GM15510 (cell line): Measurements from ENCODE around the gene ANKK1.

Source experiments
- POLR2A ChIP-seq: IDR thresholded peaks from 3 replicates; pipeline ENCODE4 v1.6.1; 2011; ENCODE audit warnings: borderline replicate concordance; ENCODE audit not compliant: insufficient read length; ENCODE audit errors: extremely low read depth

Gene ANKK1

DNA sequence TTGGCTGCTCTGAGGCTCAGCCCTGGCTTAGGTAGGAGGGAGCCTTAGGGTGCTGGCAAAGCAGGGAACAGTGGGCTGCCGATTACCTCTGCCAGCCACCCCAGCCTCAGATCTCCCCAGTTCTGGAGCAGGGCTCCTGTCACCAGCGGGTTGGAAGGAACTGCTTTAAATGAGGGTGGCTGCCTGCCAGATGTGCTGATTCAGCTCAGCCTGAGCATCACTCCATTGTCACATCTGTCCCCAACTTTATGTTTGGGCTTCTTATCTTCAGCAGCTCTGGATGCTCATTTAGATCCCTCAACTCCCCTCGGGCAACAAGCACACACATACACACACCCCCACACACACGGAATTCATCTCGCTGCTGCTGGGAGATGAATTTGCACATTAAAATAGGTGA is 16.9 kb upstream of the ANKK1 start:
- no peak for TF ChIP-seq POLR2A

DNA sequence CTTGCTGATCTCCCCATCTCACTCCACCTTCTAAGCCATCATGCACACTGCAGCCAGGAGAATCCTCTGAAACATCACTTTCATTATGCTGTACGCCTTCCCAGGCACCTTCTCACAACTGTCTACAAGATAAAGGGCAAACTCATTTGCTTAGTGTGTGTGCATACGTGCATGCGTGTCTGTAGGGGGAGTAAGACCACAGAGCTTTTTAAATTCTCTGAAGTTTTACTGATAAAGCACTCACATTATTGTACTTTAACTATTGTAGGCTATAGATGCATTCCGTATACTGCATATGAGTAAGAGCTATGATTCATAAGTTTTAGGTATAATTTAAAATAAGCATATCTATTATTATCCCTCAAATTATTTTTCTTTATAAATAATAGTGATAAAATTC is 15.3 kb upstream of the ANKK1 start:
- no peak for TF ChIP-seq POLR2A

DNA sequence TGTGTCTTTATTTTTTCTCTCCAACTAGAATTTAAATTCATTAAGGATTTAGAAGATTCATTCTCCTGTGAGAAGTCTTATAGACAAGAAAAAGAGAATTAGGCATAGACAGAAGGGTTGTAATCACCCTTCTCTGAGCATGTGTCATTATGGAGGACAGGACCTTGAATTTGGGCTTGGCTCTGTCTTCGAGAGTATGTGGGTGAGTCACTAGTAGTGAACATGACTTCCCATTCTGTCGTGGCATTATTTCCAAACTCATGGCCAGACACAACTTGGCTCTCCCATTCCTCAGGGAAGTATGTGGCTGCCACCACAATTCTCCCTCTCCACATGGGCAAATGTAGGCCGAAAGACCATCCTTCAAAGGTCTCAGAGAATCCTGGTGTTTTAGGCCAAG is 14.3 kb upstream of the ANKK1 start:
- TF ChIP-seq POLR2A: no peak

DNA sequence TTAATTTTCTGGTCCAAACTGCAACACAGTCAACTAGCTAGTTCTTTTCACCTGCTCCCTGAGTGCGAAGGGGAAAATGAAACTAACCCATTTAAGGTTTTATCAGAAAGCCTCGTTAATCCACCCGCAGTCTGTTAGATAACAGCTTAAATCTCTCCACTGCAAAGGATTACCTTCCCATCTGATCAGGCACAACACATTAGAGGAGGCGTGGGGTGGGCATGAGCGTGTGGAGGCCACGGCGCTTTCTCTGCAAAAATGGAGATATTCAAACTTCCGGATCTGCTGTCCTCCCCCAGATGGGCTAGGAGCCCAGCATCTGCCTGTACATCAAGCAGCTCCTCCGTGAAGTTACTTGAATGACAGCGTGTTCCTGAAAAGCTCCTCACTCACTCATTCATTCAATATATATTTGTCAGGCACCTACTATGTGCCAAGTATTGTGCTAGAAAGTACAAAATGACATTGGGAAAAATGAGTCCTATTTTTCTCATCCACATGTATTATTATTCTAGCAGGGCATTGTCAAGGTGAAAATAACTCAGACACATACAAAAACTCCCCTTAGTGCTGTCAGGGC is 13.5 kb upstream of the ANKK1 start:
- TF ChIP-seq POLR2A: no peak

DNA sequence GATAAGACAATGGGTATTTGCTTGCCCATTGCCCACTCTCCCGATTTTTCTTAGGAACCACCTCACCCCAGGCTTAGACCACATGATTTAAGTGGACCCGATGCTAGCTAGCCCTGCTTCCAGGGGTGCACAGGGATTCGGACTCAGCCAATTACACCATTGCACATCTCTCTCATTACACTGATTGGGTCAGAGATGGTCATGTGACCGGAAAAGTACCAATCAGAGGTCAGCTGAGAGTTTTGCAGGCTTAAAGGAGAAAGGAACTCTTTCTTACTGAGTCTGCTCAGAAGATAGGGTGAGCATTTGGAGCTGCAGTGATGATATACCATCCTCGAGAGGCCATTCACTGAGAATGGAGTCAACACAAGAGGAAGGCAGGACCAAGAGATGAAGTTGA is 12.2 kb upstream of the ANKK1 start:
- TF ChIP-seq POLR2A: no peak

DNA sequence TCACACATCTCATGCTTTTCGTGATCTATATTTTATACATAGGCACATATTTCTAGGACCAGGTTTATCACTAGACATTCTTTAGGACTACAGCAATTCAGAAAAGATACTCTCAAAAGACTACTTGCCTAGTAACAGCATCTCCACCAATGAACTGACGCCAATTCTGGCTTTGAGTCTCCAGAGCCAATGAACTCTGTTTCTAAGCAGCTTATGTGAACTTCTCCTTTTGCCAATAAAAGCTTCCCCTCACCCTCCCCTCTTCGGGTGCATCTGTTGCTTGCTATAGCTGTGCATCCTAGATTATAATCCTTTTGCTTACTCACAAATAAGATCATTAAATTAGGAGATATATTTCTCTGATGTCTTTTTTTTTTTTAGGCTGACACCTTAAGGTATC is 11.4 kb upstream of the ANKK1 start:
- no peak for TF ChIP-seq POLR2A

DNA sequence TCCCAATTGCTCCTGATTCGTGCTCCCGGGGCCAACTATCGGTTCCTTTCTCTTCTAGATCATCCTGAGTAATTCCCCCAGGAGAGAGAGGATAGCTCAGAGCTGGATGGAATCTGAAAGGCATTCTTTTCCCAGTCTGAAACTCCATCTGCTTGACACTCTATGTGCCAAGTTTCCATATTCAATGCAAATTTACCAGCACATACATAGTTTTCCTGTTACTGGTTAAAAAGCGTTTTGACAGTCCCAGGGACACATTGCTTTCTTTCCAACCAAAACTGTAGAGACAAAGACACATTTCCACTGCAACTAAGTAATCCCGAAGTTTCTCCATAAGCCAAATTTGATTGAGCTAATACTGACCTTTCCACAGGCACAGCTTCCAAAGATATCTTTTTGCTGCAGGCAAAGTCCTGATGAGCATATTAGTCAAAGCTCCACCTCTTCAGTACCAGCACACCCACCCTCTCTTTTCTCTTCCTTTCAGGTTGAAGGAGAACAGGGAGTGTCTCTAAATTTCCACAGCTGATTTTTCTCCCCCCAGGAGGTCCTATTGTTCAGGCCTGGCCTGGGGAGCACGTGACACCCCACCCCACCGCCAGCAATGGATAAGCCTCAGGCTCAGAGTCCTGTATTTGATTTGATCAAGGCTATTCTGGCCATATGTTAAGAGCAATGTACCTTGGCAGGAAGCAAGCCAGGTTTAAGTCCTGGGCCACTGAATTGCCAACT is 9.7 kb upstream of the ANKK1 start:
- TF ChIP-seq POLR2A: no peak

DNA sequence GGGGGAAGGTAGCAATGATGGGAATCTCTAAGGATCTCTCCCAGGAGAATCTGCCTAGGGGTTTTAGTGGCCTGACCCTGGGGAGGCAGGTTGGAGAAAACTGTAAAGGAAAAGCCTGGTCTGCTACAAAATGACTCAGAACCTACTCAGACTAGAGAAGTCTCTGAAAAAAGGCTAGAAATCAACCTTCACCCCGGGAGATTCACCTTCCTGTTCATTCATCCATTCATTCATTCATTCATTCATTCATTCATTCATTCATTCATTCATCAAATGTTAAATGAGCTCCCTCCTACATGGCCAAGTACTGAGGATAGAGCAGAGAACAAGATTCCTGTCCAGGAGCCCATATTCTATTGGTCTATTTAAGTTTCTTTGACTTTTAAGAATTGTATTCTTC is 8.9 kb upstream of the ANKK1 start:
- no peak for TF ChIP-seq POLR2A

DNA sequence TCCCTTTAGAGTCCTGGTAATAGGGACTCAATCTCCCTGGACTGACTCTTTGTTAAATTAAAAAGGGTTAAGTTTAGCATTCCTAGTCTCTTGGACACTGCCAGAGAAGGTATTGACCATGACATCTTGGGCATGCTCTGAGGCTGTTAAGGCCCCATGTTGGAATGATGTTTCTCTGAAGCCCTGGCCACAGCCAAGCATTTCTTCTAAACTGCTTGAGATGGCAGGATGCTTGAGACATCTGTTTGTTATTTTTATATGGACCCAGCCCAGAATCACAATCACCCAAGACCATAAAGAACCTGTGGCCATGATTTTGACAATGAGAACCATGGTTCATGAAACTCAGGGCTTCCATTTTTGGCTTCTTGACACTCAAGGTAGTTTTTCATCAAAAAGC is 5.5 kb upstream of the ANKK1 start:
- no peak for TF ChIP-seq POLR2A

DNA sequence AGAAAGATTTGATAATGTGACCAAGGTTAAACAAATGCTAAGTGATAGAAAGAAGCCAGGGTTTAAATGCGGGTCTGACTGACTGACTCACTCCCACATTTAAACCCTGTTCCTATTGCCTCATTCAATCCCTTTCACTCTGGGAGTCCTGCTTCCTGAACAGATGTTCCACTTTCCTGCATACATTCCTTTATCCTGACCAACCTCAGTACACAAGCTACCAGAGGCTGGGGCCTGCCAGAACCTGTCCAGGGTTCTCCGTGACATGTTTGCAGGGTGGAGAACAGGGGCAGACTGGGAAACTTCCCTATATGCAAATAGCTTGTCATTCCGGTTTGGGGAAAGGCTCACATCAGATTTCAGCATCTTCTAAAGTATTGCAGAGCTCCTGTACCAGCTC is 3.0 kb upstream of the ANKK1 start:
- TF ChIP-seq POLR2A: no peak

DNA sequence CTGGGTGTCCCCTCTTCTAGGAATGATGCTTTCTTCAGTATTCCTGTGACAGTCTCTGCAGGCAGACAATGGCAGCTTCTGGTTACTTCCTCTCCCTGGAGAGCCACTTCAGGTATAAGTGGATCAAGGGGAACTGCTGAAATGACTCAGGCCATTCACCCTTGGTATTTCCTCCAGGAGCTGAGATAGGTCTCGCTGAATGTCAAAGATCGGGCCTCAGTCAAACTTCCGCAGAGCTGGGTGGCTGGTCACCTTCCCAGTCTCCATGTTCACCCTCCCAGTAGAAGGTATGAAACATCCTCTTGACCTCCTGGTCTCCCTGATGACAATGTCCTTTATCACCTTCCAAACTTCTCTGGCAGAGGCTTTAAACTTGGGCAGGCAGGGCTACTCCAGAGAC is 1.8 kb upstream of the ANKK1 start:
- TF ChIP-seq POLR2A: no peak

DNA sequence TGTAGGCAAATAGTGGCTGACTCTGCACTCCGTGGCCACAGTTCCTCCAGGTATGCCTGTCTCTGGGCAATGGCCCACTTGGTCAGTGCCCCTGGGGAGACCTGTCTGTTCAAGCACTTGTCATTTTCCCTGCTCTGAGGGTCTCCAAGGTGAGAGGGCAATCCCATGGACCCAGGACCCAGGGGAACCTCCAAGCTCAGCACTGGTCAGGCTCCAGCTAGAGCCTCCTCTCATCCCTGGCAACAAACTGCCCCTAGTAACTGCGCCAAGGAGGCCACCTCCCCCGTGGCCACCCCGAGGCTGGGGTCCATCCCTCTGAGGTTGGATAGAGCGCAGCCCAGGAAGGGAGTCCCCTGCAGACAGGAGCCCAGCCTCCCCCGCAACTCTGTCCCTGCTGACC is 713 bp upstream of the ANKK1 start:
- no peak for TF ChIP-seq POLR2A

DNA sequence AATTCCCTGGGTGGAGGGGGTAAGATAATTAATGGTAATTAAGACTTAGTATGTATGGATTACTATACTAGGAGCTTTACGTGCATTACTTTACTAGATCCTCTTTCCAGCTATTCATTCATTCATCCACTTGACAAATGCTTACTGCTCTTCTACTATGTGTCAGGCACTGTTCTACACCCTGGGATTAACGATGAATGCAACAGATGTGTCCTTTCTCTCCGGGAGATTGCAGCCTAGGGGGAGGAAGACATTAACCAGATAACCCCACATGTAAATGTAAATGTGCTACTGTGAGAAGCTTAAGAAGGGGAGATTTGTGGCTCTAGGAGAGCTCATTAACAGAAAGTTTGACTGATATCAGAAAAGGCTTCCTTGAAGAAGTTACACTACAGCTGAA is 1.7 kb downstream of the ANKK1 start:
- no peak for TF ChIP-seq POLR2A

DNA sequence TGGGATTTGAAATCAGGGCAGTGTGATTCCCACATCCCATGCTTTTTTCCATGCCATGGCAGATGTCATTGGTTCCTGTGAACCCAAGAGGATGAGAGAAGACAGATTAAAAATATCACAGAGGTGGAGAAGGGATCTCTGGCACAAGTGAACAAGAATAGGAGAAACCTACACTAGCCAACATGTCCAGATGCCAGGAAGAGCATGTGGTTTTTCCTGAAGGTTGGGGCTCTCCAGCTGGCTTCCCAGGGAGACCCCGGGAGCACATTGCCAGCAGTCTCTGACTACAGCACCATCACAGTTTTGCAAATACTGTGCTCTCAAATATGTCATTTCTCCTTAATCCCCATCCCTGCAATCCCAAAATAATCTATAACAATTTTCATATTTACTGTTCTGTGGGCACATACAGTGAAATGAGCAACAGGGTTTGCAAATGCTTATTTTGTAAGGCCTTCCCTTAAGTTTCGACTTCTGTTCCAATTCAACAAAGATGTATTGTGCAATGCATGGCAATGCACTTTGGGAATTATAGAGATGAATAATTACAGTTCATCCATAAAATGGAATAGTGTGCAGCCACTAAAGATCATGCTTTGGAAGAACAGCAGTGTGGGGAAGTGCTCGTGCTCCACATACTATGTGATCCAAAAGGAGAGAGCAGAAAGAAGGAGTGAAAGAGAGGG is 4.8 kb downstream of the ANKK1 start:
- no peak for TF ChIP-seq POLR2A

DNA sequence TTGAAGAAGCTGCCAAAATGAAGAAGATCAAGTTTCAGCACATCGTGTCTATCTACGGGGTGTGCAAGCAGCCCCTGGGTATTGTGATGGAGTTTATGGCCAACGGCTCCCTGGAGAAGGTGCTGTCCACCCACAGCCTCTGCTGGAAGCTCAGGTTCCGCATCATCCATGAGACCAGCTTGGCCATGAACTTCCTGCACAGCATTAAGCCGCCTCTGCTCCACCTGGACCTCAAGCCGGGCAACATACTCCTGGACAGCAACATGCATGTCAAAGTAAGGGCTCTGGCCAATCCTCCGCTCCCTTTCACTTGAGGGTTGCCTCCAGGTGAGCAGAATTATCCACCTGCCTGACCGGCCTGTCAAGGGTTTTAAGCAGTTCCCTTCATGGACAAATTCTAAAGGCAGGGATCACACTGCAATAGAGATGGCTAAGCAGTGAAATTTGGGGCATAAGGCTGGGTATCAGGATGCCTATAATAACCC is 6.0 kb downstream of the ANKK1 start:
- TF ChIP-seq POLR2A: no peak

DNA sequence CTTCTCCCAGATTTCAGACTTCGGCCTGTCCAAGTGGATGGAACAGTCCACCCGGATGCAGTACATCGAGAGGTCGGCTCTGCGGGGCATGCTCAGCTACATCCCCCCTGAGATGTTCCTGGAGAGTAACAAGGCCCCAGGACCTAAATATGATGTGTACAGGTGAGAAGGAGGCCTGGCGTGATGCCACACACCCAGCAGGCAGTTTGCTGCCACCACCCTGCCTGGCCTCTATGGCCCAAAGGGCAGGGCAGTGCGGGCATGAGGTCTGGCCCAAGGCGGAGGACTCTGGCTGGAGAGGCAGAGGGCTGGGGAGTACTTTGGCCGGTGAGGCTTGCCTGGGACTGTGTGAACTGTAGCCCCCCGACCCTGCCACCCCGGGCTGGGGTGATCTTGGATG is 7.3 kb downstream of the ANKK1 start:
- TF ChIP-seq POLR2A: no peak
